Kidney glomerular epithelial cell (primary cell): ENCODE measurements around the gene POC1A.
"Not testable (repeated sequence)": the region's sequence is repeated elsewhere in the genome, so short reads cannot be mapped to it uniquely, and the experiment has no call there.

Source experiments
- DNase-seq: peaks from one replicate; lab custom pipeline; 2025; lab: John Stamatoyannopoulos, UW

The POC1A gene

DNA sequence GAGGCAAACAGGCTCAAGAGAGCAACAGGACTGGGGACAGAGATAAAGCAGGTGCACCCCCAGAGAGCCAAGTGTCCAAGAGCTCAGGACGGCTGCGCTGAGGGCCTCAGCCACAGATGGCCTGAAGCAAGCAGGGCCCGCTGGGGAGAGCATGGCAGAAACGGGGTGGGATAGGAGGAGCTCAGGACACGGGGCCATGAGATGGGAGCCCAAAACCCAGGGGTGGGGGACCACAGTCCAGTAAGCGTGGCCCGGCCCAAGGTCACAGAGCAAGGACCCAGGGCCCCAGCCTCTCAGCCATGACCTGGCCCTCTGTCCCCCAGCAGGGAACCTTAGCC is 107.4 kb downstream of the POC1A start:
- no peak for DNase-seq

DNA sequence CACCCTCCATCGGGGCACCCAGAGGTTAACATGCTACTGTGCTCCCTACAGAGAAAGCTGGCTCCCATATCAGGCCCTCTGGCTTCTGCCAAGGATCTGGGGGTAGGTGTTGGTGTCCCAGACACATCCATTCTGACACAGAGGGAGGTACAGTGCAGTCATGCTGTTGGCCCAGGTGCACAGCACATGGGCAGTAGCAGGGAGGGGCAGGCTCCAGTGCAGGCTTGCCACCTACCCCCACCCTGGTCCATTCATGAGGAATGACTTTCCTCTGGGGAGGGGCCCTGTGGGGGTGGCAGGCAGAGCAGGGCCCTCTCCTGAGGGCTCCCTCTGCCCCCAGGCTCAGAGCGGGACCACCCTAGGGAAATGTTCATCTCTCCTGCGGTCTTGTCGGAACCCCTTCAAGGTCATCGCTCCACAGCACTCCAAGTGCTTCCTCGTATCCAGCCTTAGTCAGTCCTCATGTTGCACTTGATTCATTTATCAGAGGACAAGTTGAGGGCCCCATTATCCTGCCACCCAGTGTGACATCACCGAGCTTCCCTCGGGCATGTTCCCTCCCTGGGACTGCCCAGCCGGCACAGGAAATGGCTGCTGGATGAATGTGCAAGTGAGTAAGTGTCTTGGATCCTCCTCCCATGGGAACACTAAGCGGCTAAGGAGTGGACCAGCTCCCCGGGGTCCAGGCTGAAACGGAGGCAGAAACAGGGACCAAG is 107.9 kb downstream of the POC1A start:
- DNase-seq: peak; percentile 84

DNA sequence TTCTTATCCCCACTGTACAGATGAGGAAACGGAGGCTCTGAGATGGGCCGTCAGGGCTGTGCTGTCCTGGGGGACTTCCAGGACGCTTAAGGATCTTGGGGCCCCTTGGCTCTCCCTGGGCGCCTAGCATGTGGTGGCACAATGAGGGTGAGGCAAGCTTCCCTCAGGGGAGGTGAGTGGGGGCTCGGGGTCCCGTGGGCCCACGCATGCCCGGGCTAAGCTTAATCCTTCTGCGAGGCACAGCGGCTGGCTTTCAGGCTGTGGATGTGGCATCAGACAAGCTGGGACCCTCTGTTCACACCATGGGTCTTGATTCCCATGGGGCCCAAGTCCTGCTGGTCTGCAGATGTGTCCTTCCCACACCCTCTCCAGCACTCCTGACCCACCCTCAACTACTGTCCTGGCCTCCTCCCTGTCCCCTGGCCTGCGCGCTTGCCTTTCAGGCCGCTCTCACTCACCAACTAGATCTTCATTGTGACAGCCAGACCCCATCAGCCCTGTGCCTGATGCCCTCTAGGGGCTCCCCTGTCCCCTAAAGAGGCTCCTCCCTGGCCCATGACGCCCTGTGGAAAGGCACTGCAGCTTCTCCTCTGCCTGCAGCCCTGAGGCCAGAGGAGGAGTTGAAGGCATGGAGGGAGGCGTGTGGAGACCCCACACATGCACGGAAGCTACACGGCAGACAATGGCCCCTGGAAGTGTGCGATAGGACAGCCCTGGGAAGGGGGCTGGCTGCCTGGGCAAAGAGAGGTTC is 109.2 kb downstream of the POC1A start:
- no peak for DNase-seq

DNA sequence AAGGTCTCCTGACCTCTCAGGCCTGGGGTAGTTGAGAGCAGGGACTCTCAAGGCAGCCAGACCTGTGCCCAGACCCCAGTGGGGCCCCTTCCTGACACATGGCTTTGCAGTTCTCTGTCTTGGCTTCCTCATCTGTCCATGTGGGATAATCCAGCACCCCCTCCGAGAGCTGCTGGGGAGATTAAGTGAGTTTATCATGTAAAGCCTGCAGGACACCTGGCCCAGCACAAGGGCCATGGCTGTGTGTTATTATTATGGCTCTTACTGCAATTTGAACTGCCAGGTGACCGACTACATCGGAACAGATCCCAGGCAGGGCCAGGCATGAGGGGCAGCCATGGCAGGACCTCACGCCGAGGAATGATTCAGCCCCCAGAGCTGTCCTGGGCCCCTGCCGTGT is 110.5 kb downstream of the POC1A start:
- no peak for DNase-seq

DNA sequence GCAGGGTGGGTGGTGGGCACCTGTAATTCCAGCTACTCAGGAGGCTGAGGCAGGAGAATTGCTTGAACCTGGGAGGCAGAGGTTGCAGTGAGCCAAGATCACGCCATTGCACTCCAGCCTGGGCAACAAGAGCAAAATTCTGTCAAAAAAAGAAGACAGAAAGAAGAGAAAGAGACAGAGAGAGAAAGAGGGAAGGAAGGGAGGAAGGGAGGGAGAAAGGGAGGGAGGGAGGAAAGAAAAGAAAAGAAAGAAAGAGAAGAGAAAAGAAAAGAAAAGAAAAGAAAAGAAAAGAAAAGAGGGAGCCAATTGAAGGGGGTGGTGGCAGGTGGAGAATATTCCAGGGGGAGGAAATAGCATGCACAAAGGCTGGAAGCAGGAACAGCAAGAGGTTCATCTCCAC is 111.2 kb downstream of the POC1A start:
- not testable (repeated sequence) for DNase-seq

DNA sequence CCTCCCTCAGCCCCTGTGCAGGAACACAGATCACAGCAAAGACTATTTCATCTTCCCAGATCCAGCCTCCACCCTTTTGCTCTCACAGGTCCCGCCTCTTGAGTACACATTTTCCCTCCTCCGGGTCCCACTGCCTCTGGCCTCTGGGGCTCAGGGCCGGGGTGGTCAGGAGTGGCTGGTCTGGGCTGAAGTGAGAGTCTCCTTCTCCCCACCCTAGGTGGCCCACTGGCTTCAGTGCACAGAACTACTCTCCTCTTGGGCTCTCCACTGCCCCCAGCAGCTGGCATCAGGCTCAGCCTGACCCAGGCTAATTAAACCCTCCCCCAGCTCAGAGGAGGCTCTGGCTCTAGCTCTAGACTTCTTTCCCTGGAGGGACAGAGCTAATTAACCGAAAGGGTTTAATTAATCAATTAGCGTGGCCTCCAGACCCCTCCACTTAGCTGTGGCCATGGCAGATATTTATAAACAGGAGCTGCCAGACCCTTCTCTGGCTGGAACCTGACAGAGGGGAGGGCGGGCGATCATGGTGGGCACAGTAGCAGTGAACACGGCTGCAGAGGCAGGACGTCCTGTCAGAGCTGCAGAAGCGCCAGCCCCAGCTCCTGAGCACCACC is 113.0 kb downstream of the POC1A start:
- DNase-seq: no peak

DNA sequence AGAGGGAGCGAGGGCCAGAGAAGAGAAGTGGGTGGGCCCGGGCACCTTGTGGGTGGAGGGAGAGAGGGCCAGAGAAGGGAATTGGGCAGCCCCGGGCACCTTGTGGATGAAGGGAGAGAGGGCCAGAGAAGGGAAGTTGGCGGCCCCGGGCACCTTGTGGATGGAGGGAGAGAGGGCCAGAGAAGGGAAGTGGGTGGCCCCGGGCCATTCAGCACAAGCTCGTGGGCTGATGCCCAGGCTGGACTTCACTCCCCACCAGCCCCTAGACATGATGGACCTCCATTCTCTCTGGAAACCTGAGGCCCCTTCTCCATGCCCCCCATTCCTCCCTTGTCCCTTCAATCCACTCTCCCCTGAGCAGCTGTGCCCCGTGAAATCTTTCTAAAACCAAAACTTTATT is 113.6 kb downstream of the POC1A start:
- DNase-seq: no peak

DNA sequence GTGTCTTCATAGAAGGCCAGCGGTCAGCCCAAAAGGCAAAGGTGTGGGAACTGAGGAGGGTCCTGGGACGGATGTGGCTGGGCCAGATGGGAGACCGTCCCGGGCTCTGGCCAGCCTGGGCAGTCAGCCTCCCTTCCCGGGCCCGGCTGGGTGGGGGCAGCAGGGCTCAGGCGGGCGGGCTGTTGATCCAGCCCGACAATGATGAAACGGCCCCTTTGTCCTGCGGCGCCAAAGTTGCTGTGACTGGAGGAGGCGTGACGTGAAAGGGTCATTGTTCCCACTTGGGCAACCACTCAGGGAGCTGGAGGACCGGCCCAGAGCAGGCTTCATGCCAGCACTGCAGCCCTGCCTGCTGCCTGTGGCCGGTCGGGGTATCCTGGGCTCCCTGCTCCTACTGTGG is 114.4 kb downstream of the POC1A start:
- DNase-seq: no peak

DNA sequence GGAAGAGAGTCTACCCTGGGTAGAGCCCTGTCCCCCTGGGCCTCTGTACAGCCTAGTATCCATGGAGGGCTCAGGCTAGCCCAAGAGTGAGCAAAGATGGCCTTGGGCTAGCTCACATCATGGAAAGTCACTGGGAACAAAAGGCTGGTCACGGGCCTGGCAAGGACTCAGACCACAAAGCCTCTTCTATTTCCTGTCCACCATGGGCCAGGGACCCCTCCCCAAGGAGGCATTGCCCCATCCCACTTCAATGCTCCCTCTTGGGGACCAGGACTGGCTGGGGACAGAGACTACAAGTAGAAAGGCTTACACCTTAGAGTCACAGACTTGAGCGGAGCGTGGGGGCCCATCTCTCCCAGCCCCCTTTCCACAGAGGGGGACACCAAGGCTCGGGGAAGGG is 114.8 kb downstream of the POC1A start:
- no peak for DNase-seq

DNA sequence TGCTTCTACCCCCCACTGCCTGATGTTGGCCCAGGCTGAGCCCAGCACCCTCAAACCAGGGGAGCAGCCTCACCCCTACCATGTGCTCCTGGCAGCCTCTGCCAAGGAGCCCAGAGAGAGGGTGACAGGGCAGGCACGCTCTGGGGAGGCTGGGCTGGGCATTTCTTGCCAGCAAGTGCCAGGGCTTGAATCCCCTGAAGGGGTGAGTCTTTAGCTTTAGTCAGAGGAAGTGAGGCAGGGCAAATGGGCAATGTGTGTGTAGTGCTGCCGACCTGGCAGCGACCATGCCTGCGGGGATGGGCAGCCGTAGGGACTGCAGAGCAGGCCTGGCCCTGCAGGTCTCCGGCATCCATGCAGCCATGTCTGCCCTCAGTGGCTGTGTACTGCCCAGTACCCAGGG is 116.0 kb downstream of the POC1A start:
- DNase-seq: no peak

DNA sequence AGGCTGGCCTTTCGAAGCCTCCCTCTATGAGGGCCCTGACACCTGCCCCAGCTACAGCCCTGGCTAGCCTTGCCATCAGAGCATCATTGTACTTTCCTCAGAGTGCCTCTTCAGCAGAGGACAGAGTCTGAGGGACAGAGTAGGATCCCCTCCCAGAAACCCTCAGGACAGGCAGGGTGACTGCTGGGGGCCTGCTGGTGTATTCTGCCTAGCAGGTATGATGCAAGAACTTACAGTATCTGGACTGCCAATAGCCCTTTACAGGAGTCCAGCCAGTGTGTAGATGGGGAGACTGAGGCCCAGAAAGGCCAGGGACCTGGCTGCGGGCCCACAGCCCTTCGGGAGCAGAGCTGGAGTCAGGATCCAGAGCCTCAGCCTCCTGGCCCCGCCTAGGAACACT is 116.9 kb downstream of the POC1A start:
- no peak for DNase-seq

DNA sequence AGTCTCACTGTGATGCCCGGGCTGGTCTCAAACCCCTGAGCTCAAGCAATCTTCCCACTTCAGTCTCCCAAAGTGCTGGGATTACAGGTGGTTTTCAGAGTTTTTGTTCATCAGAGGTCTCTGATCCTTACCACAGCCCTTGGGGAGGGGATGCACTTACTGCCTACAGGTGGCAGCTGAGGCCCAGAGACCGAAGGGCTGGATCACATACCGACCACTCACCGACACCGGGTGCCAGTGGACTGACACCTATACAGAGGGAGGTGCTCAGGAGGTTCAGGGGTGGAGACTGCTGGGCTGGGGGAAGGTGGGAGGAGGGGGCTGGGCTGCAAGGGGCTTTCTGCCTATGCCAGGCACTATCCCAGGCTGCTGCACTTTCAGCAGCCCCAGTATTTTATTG is 117.4 kb downstream of the POC1A start:
- no peak for DNase-seq

DNA sequence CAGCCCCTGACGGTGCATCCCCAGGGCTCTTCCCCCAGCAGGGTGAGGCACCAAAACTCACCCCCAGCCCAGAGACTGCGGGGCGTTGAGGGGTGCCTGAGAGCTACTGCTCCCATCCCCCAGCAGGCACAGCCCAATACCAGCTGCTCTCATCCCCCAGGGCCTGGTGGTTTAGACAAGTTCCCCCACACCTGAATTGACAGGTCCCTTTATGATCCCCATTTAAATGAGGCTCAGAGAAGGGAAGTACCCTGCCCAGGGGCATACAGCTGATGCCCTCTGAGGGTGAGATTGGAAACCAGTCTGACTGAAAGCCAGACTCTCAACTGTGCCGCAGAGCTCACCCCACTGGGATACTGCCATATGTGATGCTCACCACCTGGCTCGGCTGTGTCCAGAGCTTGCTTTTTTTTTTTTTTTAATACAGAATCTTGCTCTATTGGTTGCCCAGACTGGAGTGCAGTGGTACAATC is 118.0 kb downstream of the POC1A start:
- DNase-seq: no peak

DNA sequence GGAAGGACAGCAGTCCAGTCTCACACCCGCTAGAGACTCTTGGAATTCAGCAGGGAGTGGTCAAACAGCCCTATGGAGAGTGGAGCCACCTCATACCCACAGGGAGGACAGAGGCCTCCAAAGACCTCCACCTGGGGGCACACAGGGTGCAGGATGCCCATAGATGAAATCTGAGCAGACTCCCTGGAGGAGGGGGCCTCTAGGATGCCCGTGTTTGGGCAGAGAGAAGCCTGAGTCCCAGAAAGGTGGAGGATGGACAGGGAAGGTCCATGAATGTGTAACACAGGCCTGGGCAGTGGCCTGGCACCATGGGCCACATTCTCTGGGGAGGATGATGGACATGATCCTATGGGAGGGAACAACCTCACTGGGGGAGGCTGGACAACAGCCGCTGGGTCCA is 119.6 kb downstream of the POC1A start:
- DNase-seq: no peak

DNA sequence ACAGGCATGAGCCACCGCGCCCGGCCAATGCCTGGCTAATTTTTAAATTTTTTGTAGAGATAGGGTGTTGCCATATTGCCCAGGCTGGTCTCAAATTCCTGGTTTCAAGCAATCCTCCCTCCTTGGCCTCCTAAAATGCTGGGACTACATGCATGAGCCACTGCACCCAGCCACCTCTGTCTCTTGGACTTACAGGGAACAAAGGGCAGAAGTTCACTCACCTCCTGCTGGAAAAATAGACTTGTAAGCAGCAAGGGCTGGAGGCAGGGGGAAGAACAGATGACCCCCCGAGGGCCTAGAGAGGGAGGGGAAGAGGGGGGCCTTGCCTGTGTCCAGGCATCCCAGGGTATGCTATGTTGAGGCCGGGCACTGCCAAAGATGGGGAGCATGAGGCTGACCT is 120.0 kb downstream of the POC1A start:
- no peak for DNase-seq

DNA sequence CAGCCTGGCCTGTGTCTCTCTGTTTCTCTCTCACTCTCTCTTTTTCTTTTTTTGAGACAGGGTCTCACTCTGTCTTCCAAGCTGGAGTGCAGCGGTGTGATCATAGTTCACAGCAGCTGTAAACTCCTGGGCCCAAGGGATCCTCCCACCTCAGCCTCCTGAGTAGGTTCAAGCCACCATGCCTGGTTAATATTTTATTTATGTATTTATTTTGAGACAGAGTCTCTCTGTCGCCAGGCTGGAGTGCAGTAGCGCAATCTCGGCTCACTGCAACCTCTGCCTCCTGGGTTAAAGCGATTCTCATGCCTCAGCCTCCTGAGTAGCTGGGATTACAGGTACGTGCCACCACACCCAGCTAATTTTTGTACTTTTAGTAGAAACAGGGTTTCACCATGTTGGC is 120.5 kb downstream of the POC1A start:
- not testable (repeated sequence) for DNase-seq

DNA sequence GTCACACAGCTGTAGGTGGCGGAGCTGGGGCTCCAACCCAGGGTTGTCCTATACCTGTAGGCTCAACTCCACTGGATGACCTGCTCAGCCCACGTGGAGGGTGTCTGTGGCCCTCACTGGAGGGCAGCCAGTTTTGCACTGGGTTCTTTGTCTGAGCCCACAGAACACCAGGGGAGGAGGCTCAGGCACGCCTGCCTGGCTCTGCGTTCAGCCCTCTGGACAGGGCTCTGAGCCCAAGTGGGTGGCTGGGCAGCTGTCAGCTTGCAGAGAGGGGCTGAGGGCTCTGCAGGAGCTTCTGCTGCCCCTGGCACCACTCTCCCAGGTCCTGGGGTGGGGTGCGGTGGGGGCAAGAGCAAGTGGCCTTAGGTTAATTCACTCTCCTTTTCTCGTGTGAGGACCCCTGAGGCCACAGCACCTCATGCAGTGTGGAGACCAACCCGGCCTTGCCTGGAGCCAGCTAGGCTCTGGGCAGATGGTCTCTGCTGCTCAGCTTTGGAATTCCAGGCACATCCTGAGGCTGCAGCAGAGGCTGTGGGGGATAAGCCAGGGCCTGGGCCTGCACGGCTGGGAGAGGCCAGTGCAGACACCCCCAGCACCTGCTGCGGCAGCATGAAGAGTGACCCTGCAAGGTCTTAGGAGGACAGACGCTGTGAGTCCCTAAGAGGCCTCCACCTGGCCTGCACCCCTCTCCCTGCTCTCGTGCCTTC is 121.4 kb downstream of the POC1A start:
- DNase-seq: no peak

DNA sequence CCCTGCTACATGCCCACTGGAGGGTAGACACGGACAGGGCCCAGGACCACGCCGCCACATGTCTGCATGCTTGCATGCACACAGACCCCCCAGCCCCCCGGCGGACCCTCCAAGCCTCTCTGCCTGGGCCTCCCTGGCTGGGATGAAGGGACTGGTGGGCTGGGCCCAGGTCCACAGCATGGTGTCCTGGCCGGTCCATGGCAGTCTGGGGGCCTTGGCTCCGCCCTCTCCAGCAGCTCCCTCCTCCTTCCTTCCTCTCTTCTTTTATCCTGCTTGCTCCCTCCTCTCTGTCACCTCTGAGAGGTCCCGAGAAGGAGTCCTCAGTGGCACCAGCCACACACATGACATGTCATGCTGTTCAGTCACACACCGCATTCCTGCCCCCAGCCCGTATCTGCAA is 122.3 kb downstream of the POC1A start:
- DNase-seq: no peak

DNA sequence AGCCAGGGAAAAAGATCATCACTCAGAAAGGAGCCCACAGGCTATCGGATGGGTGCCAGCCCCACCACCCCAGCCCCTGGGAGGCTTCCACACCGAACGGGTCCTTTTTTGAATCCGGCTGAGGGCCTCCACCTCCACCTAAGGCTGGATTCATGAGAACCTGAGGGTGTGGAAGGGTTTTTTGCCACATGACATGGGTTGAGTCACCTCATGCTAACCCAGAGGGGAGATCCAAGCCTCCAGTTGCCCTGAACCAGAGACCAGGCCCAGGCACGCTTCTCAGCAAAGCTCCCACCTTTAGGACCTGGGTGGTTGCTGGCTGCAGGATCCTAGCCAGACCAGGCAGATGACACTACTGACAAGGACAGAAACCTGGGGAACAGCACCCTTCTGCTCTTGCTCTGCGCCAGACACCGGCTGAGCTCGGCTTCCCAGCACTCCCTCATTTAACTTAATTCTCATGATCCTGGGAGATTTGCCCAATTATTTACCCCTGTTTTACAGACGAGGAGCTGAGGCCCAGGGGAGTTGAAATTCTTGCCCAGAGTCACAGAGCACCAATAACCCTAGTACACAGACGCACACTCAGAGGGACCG is 123.4 kb downstream of the POC1A start:
- DNase-seq: no peak

DNA sequence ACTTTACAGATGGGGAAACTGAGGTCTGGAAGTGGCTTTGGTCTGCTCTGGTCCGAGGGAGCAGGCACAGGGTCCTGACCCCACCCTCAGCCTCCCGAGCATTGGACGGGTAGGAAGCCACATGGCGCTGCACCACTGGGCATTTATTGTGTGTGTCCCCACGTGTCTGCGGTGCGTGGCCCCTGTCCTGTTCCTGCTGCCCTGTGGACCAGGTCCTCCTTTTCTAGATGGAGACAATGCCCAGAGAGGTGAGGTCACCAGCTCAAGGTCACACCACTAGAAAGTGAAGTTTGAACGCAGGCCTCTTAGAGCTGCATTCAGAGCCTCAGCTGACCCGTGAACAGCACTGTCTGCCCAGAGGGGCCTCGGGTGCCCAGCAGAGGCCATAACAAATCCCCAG is 124.7 kb downstream of the POC1A start:
- DNase-seq: no peak

DNA sequence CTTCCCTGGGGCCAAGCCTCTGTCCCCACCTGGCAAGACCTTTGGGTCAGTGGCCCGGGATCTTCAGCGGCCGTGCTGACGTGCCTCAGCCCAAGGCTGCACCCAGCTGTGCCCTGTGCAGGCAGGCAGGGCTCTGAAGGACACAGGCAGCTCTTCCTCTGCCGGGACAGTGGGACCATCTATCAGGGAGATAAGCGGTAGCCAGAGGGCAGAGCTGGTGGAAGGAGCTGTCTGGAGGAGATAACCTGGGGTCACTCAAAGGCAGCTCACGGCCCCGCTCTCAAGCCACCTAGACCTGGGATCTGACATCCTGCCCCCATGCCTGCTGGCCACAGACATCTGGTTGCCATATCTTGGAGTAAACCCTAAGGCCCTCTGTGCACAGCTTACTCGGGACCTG is 125.2 kb downstream of the POC1A start:
- DNase-seq: no peak

DNA sequence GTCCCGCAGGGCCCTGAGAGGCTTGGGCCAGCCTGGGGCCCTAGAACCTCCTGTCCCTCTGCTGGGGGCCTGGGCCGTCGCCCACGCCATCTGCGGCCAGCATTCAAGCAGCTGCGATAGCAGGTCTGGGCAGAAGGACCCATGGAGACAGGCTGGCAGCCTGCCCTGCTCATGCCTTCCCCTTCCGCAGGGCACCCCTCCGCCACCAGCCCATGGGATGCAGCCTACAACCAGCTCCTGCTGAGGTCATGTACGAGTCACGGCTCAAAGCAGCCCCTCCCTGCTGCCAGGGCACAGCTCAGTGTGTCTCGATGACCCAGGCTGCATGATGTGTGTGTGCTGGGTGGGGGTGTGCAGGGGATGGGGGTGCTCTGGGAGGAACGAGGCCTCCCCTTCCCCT is 125.7 kb downstream of the POC1A start:
- DNase-seq: no peak
